AG09319 (cell line): Measurements from ENCODE around the gene SERP2.

Experiments used
- DNase-seq: peaks from one replicate; pipeline ENCODE4 v3.0.0-alpha.2; 2010; ENCODE audit warnings: low read depth; ENCODE audit errors: extremely low read depth
- TF ChIP-seq, protein P1 (sequence below): IDR thresholded peaks from 2 replicates; pipeline ENCODE4 v1.5.1; 2011; ENCODE audit warnings: low read depth, mild to moderate bottlenecking, inconsistent platforms, low read length, moderate library complexity

Gene SERP2

DNA sequence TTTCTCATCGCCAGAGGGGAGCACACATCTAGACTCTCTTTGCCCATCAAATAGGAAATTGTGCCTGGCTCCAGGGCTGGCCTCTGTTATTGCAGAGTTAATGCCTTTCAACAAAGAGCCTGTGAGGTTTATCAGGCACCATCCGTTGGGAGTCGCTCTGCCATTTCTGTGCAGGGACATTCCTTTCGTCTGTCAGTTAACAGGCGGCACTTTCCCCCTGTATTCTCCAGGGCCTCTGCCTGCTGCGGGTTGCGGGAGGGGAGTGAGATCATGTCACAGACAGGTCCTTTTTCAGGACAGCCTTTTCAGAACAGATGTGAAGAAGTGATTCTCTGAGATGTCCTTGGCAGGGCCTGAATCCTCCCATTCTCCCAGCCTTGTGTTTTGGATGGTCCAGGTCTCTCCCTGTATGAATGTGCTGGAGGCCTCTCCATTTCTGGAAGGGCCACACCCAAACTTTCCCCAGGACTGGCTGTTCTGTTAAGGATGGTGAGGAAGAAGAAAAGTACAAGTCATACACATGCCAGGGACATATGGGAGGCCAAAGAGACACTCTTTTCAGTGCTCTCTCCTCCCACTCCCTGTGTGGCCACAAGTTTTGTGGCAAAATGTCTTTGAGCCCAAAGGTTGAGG, 14.9 kb downstream of the SERP2 start:
- DNase-seq = no peak
- TF ChIP-seq, protein P1, sequence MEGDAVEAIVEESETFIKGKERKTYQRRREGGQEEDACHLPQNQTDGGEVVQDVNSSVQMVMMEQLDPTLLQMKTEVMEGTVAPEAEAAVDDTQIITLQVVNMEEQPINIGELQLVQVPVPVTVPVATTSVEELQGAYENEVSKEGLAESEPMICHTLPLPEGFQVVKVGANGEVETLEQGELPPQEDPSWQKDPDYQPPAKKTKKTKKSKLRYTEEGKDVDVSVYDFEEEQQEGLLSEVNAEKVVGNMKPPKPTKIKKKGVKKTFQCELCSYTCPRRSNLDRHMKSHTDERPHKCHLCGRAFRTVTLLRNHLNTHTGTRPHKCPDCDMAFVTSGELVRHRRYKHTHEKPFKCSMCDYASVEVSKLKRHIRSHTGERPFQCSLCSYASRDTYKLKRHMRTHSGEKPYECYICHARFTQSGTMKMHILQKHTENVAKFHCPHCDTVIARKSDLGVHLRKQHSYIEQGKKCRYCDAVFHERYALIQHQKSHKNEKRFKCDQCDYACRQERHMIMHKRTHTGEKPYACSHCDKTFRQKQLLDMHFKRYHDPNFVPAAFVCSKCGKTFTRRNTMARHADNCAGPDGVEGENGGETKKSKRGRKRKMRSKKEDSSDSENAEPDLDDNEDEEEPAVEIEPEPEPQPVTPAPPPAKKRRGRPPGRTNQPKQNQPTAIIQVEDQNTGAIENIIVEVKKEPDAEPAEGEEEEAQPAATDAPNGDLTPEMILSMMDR = no peak

DNA sequence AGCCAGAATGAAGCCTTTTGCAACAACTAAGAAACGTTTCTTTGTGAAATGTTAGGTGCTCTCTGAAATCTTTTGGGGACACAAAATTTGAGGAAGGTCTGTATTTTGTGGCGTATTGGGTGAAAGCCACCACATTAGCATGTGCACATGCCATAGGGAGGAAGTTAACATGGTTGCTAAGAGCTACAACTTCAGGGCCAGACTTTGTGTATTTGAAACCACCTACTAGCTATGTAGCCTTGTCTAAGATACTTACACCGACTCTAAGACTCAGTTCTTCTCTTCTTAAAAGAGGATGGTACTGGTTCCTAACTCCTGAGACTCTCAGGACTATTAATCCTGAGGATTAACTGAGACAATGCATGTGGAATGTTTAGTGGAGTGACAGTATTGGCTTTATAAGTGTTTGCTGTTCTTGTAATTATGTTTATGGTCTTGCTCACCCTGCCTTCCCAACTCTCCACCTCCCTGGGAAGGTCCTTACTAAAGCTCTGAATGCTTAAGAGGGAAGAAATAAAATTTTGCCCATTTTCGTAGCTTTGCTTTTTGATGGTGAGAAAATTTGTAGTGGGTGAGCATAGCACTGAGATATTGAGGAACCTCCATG, 15.5 kb downstream of the SERP2 start:
- TF ChIP-seq, protein P1 = no peak
- no peak for DNase-seq

DNA sequence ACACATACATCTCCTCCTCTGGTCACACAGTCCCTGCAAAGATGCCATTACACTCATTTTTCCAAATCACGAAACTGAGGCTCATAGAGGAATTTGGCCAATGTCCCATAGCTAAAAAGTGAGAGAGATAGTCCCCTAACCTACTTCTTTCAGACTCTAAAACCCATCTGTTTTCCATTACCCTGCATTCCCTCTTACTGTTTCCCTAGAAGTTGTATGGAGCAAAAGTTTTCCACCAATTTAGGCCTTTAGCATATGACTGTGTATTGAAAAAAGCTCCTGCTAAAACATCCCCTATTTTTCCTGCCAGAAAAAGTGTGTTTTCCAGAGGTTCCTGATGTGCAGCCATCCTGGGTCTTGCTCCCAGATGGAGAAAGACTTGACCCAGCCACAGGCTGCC, 16.3 kb downstream of the SERP2 start:
- TF ChIP-seq, protein P1 = no peak
- no peak for DNase-seq

DNA sequence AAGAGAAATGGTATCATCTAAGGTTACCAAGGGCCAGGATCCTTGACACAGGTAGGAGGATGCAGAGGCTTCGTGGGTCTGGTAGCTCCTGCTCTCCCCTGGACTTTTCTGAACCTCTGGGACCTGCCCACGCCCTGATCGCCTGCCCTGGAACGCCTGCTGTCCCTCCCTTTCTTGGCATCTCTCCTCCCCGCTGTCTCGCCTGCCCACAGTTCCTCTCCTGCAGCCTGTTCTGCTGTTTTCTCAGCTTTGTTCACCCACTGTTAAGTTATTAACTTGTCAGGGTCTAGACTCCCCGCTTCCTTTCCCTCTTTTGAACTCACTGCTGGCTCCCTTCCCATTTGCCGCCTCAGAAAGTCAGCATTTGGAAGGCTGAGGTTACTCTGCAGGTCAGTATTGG, 19.8 kb downstream of the SERP2 start:
- no peak for DNase-seq
- TF ChIP-seq, protein P1 = no peak

DNA sequence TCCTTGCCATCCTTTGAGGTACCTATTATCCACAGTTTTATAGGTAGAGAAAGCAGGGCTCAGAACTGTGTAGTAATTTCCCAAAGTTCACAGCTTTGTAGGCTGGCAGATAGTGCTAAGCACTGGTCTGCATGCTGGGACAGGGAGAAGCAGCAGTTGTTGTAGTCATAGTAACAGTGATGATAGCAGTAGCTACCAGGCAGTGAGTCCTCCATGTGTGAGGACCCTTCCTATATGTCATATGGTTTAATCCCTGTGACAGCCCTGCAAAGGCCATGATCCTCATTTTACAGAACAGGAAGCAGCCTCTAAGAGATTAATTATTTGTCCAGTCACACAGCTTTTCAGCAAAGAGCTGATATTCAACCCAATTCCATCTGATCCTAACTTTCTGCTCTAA, 21.0 kb downstream of the SERP2 start:
- DNase-seq = no peak

DNA sequence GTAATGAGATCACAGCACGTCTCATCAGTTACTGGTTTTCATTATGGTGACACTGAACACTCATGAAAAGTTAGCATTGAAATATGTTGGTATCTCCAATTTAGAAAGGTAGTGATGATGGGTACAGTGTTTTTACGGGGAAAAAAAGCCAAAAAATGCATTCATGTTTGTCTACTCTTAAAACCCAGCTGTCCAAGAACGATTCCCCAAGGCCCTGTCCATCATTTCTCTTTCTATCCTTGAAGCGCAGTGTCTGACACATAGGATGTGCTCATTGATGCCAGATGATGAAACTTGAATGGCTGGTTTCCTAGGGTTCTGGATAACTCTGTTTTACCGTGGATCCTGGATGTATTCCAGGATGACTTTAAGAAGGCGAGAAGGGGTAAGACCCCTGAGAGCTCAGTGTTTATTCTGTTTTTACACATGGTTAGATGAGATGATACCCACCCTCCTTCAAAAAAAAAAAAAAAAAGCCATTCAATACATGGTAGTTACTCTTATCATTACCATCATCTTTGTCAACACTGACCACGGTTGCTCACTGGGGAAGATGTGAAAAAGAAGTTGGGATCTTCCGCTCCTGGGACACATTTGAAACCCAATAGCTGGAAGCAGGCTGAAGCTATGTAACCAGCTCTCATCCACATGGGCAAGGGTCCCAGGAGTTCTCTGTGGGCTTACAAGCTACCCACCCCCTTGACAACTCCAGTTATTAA, 22.5 kb downstream of the SERP2 start:
- TF ChIP-seq, protein P1 = no peak
- DNase-seq = no peak

More for the DNA sequence above, 21.0 kb downstream of the SERP2 start:
- TF ChIP-seq, protein P1 = no peak
